A673 (cell line): ENCODE data around the gene TMEM30A. TPM values are rescaled to one million over a fixed set of nuclear protein-coding genes. Genes with fewer than 3 reads are reported as not detected.
A peak's percentile ranks its signal among the peaks of the same experiment; 100 is the strongest.

Experiments
- BruUV-seq: library from RNA; stranded (reverse); fragments of 400-500 nt; replicated peaks from 2 replicates; lab custom pipeline; 2021; lab: Mats Ljungman, UMichigan
- CTCF ChIA-PET: fragments of 300-600 bp; sonication (Branson Sonifier 250); formaldehyde crosslinking; loops from one replicate; lab custom pipeline; 2022; ENCODE audit warnings: antibody characterized with exemption; lab: Charles Lee
- POLR2A ChIA-PET: fragments of 300-600 bp; sonication (Branson Sonifier 250); formaldehyde crosslinking; loops from one replicate; lab custom pipeline; 2022; ENCODE audit warnings: antibody characterized with exemption; ENCODE audit not compliant: low non-redundant PET; lab: Charles Lee
- DNase-seq: peaks from one replicate; pipeline ENCODE4 v3.0.0-alpha.2; 2015; ENCODE audit warnings: low spot score
- H3K27ac ChIP-seq: fragments of 200-600 bp; sonication (generic); 2 replicates; pipeline ENCODE4 v1.5.1; 2016; ENCODE audit warnings: mixed run types, low read depth, mild to moderate bottlenecking, mixed read lengths, antibody characterized with exemption, low read length; ENCODE audit not compliant: poor library complexity, severe bottlenecking
- H3K27me3 ChIP-seq: fragments of 200-600 bp; sonication (generic); replicated peaks from 2 replicates; pipeline ENCODE4 v1.6.1; 2017; ENCODE audit warnings: mixed run types, low read depth, mild to moderate bottlenecking, mixed read lengths, antibody characterized with exemption, low read length; ENCODE audit not compliant: insufficient read depth, poor library complexity
- H3K36me3 ChIP-seq: fragments of 200-600 bp; sonication (generic); 2 replicates; pipeline ENCODE4 v1.6.1; 2016; ENCODE audit warnings: mixed run types, mild to moderate bottlenecking, mixed read lengths, antibody characterized with exemption, low read length; ENCODE audit not compliant: insufficient read depth, poor library complexity, severe bottlenecking
- H3K4me1 ChIP-seq: fragments of 200-600 bp; sonication (generic); 2 replicates; pipeline ENCODE4 v1.6.1; 2017; ENCODE audit warnings: mixed run types, mild to moderate bottlenecking, mixed read lengths, antibody characterized with exemption, low read length; ENCODE audit not compliant: insufficient read depth, poor library complexity, severe bottlenecking
- H3K4me3 ChIP-seq: fragments of 200-600 bp; sonication (generic); 2 replicates; pipeline ENCODE4 v1.5.1; 2016; ENCODE audit warnings: low read depth, mixed run types, mild to moderate bottlenecking, mixed read lengths, low read length; ENCODE audit not compliant: poor library complexity, severe bottlenecking
- H3K9me3 ChIP-seq: fragments of 200-600 bp; sonication (generic); 2 replicates; pipeline ENCODE4 v1.6.1; 2016; ENCODE audit warnings: mixed run types, low read depth, mild to moderate bottlenecking, mixed read lengths, antibody characterized with exemption, low read length; ENCODE audit not compliant: poor library complexity, severe bottlenecking
- CTCF ChIP-seq: fragments of 300-800, 200-600 bp; sonication (generic); conservative IDR thresholded peaks from 2 replicates; pipeline ENCODE4 v1.5.1; 2017; ENCODE audit warnings: low read depth, mild to moderate bottlenecking, antibody characterized with exemption, low read length, moderate library complexity, mixed read lengths
- EZH2 ChIP-seq: fragments of 200-600 bp; sonication (generic); IDR thresholded peaks from 2 replicates; pipeline ENCODE4 v1.6.1; 2017; ENCODE audit warnings: borderline replicate concordance, low read depth, mild to moderate bottlenecking, mixed read lengths, antibody characterized with exemption, low read length; ENCODE audit not compliant: poor library complexity, severe bottlenecking
- intact Hi-C: fragments of 100-400 bp; cut with micrococcal nuclease; formaldehyde crosslinking; loops from one replicate; pipeline ENCODE4 v1.10.0; 2022; ENCODE audit not compliant: unreplicated experiment
- total RNA-seq: library from RNA; stranded (reverse); gene quantifications from 2 replicates; pipeline ENCODE4 v1.2.3, GENCODE V29; 2021

The TMEM30A gene
- total RNA-seq, 1 experiment from 2014 or later = 63.9 TPM

- H3K4me1 ChIP-seq = peaks cover 15% of the 10 kb centered on the region
- H3K27me3 ChIP-seq = no peaks in the 10 kb centered on the region
- POLR2A ChIA-PET = no interaction called here
- no TSS peak for BruUV-seq
- intact Hi-C loops = loop anchor here (10.0 kb wide), 1 partner anchor 1542 kb away; no protein-coding TSS in a partner anchor
- H3K9me3 ChIP-seq = no peaks in the 10 kb centered on the region
- H3K36me3 ChIP-seq = no peaks in the 10 kb centered on the region
- CTCF ChIA-PET = interaction anchor here (0.6 to 1.3 kb wide), 3 partner anchors 8 to 346 kb away, joined by 3 to 8 read pairs (median 7); no protein-coding TSS in a partner anchor
- H3K27ac ChIP-seq = no peak overlapping the region
- no peak for TF ChIP-seq EZH2
- no peak for TF ChIP-seq CTCF
- DNase-seq = peak; percentile 55
- H3K4me3 ChIP-seq = no peak overlapping the region
Observed at GRCh38 chr6:75217193-75217592, 67.4 kb downstream of the TMEM30A start.

- Histone ChIP-seq H3K27me3 (no peaks in the 10 kb centered on the region), H3K36me3 (no peaks in the 10 kb centered on the region), H3K4me1 (peaks cover 28% of the 10 kb centered on the region), H3K27ac (no peak overlapping the region), H3K4me3 (no peak overlapping the region), H3K9me3 (no peaks in the 10 kb centered on the region)
- CTCF ChIA-PET = no interaction called here
- POLR2A ChIA-PET = no interaction called here
- BruUV-seq = no TSS peak
- intact Hi-C loops = loop anchor here (10.0 kb wide), 1 partner anchor 1540 kb away; no protein-coding TSS in a partner anchor
- TF ChIP-seq CTCF (no peak), EZH2 (no peak)
- DNase-seq = no peak
Observed at GRCh38 chr6:75215291-75215690, 69.3 kb downstream of the TMEM30A start.

- no peak for DNase-seq
- no peak overlapping the region for H3K4me3 ChIP-seq
- no peaks in the 10 kb centered on the region for H3K9me3 ChIP-seq
- intact Hi-C loops = loop anchor here (10.0 kb wide), 1 partner anchor 1539 kb away; no protein-coding TSS in a partner anchor
- peaks cover 28% of the 10 kb centered on the region for H3K4me1 ChIP-seq
- no peaks in the 10 kb centered on the region for H3K27me3 ChIP-seq
- POLR2A ChIA-PET = no interaction called here
- no peak for TF ChIP-seq EZH2
- TF ChIP-seq CTCF = no peak
- BruUV-seq = no TSS peak
- H3K36me3 ChIP-seq = no peaks in the 10 kb centered on the region
- CTCF ChIA-PET = no interaction called here
- H3K27ac ChIP-seq = no peak overlapping the region
Observed at GRCh38 chr6:75213732-75214131, 70.9 kb downstream of the TMEM30A start.
